A549 treated with GW870086 at 1 μM for 4 hours (cell line): Measurements from ENCODE around the gene C1QTNF6. TPM values are rescaled to one million over a fixed set of nuclear protein-coding genes. Genes with fewer than 3 reads are reported as not detected.

ENCODE experiments used
- total RNA-seq: library from RNA; stranded (reverse); fragments of 200-300 nt; extraction: Qiagen RNA extraction; gene quantifications from 5 replicates; pipeline ENCODE4 v1.2.3, GENCODE V29; 2022; ENCODE audit warnings: low read depth

Gene C1QTNF6
- total RNA-seq: 8.0 to 14.2 TPM (median 13.7 TPM) in 5 replicates

DNA sequence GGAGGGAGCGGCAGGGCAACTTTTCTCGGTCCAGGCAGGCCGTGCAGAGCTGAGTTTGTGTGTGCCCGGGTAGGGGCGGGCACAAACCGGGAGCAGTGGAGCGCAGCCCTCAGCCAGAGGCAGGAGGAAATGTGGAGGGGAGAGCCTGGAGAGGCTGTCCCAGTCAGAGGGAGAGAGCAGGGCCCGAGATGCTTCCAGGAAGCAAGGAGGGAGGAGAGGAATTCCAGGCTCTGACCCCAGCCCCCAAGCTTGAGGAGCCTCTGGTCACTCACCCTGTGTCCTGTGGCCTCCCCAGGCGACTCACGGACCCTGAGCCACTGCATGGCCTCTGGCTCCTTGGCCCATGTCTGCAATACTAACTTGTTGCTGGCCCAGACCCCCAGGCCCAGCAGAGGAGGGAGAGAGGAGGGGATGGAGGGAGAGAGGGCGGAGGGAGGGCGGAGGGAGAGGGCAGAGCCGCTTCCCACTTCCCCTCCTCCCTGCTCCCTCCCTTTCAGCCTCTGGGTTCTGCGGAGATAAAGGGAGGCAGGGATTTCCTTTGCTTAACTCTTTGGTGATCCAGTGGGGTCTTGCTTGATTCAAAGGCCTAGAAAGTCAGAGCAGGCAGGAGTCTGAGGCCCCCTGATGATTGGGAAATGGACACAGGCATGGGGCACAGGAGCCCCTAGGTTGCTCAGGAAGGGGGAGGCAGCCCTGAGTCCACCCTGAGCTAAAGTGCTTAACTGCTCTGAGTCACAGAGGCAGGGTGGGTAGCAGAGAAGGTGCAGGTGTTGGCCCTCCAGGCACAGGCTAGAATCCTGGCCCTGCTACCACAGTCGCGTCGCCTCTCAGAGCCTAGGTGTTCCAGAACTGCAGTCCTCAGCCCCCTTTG is at the start of gene C1QTNF6:
Gene C1QTNF6, minus strand, starts transcription at position 357 of the 871 bp plus-strand sequence. Its CDS starts 34 bp downstream, at position 323.

DNA sequence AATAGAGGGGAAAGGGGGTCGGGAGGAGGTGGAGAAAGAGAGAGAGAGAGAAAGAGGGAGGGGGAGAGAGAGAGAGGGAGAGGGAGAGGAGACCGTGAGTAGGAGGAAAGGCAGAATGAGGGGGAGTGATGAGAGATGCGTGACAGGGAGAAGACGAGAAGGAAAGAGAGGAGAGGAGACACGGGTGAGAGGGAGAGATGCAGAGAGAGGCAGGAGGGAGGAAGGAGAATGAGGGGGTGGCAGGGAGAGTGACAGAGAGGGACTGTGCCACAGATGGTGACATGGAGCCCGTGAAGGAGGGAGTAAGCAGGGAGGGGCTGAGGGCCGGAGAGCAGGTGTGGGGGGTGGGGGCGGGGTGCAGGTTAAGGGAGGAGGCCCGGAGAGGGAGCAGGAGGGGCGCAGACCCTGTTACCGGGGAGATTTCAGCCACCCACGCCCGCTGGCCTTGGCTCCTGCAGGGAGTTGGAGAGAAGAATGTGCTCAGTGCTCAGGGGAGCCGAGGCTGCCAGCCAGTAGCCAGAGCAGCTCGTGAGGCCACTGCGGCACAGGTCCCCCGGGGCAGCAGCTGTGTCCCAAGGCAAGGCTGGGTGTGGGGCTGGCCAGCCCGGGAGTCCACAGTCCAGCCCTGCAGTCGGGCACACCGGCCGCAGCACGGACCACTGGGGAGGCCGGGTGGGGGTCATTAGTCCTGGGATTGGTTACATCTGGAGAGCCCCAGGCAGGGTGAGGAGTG is 24.3 kb upstream of the C1QTNF6 start, which contains the start of gene SSTR3:
Gene SSTR3, minus strand, starts transcription at position 304 of the 733 bp plus-strand sequence. CDS start 4,674 bp downstream, outside the sequence.

Other genes starting within 250 kb of the C1QTNF6 start
- 46.4 to 59.7 TPM (median 53.0 TPM) in 5 replicates for gene TST, start 168.8 kb downstream of the C1QTNF6 start, total RNA-seq
- 48.1 to 73.4 TPM (median 70.5 TPM) in 5 replicates for gene MPST, start 168.5 kb downstream of the C1QTNF6 start, total RNA-seq
- 19.3 to 28.7 TPM (median 27.2 TPM) in 5 replicates for gene KCTD17, start 136.5 kb downstream of the C1QTNF6 start, total RNA-seq
- 0.03 TPM in 2 of 5 replicates, not detected in the others for gene TMPRSS6, start 78.5 kb downstream of the C1QTNF6 start, total RNA-seq
- 0.03 to 0.22 TPM (median 0.14 TPM) in 5 replicates for gene IL2RB, start 38.3 kb downstream of the C1QTNF6 start, total RNA-seq
- gene SSTR3, start 24.2 kb upstream of the C1QTNF6 start, total RNA-seq: not detected in 5 replicates
- gene RAC2, start 56.0 kb upstream of the C1QTNF6 start, total RNA-seq: 0.14 to 0.43 TPM (median 0.22 TPM) in 4 of 5 replicates, not detected in the other
- gene CYTH4, start 94.3 kb upstream of the C1QTNF6 start, total RNA-seq: 0.59 to 1.9 TPM (median 0.90 TPM) in 5 replicates
- gene ELFN2, start 239.2 kb upstream of the C1QTNF6 start, total RNA-seq: 5.9 to 8.8 TPM (median 7.0 TPM) in 5 replicates